GM18861 (cell line): ENCODE data around the gene ITSN1.
"Not testable (repeated sequence)": the region's sequence is repeated elsewhere in the genome, so short reads cannot be mapped to it uniquely, and the experiment has no call there.

Source experiments
- ATAC-seq: cut with Tn5 transposase; IDR thresholded peaks from one replicate; pipeline ENCODE4 v1.9.1; 2021; ENCODE audit not compliant: unreplicated experiment

Gene ITSN1

GRCh38 chr21:33721081-33721480 lies 78.8 kb downstream of the ITSN1 start:
- ATAC-seq, result no peak

GRCh38 chr21:33729139-33729538 lies 86.8 kb downstream of the ITSN1 start:
- not testable (repeated sequence) for ATAC-seq

GRCh38 chr21:33729641-33730040 lies 87.3 kb downstream of the ITSN1 start:
- ATAC-seq, result no peak

- ATAC-seq, result no peak
Observed at GRCh38 chr21:33731447-33731846, 89.1 kb downstream of the ITSN1 start.

GRCh38 chr21:33732038-33732437 lies 89.7 kb downstream of the ITSN1 start:
- no peak for ATAC-seq

DNA sequence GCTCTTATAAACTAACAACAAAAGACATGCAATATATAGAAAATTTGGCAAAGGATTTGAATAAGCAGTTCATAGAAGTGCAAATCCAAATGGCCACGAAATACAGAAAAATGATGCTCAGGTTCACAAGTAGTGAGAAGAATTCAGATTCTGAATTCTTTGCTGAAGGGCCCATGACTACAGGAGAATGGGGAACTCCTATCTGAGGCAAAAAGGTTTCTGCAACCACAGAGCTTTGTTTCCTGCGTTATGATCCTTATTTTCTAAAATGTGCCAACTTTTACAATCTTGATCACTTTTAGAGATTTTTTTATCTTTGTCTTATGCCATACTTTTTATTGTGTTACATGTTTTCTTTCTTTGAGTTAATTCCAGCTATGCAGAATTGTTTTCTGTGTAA lies 91.3 kb downstream of the ITSN1 start:
- no peak for ATAC-seq

DNA sequence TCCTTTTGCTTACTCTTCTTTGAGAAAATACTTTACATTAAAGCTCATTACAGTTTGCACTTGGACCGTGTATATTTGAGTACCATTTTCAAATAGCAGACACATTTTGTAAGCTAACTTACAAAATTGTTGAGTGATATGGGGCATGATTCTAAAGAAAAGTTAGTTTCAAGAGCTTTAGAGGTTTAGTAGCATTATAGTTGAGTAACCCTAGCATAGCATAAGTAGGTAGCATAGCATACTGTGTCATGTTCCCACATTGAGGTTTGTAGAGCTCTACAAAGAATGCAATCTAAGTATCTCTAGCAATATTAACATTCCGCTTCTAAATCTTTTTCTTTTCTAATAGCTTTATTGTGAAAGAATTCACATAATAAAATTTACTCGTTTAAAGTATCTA lies 92.0 kb downstream of the ITSN1 start:
- ATAC-seq, result no peak

DNA sequence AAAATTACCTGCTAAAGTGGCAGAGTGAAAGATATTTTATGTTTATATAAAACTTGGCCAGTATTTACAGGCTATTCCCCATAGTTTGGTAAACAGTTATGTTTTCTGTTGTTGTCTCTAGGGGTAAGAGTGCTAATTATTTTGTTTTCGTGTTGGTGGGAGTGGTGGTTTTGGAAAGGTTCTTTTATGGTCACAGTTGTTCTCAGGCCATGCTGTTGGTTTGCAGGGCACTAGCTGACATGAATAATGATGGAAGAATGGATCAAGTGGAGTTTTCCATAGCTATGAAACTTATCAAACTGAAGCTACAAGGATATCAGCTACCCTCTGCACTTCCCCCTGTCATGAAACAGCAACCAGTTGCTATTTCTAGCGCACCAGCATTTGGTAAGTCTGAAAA lies 92.5 kb downstream of the ITSN1 start:
- no peak for ATAC-seq

DNA sequence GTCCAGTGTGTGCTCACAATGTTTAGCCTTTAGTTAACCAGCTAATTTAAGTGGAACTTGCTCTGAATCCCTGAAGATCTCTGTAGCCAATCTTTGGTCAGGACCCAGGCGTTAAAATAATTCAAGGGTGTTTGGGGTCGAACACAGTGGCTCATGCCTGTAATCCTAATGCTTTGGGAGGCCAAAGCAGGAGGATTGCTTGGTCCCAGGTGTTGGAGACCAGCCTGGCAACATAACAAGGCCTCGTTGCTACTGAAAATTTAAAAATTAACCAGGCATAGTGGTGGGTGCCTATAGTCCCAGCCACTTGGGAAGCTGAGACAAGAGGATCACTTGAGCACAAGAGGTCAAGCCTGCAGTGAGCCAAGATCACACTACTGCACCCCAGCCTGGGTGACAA lies 94.3 kb downstream of the ITSN1 start:
- ATAC-seq, result no peak

GRCh38 chr21:33739701-33740100 lies 97.4 kb downstream of the ITSN1 start:
- ATAC-seq, result no peak

GRCh38 chr21:33747420-33747819 lies 105.1 kb downstream of the ITSN1 start:
- ATAC-seq, result no peak

DNA sequence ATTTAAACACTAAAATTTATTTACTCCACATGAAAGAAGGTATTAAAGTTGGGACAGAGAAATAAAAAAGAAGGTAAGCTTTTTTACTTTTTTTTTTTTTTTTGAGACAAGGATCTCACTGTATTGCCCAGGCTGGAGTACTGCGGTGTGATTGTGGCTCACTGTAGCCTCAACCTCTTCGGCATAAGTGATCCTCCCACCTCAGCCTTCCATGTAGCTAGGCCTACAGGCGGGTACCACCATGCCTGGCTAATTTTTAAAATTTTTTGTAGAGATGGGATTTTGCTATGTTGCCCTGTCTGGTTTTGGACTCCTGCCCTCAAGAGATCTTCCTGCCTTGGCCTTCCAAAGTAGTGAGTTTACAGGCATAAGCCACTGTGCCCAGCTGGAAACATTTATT lies 106.6 kb downstream of the ITSN1 start:
- no peak for ATAC-seq

DNA sequence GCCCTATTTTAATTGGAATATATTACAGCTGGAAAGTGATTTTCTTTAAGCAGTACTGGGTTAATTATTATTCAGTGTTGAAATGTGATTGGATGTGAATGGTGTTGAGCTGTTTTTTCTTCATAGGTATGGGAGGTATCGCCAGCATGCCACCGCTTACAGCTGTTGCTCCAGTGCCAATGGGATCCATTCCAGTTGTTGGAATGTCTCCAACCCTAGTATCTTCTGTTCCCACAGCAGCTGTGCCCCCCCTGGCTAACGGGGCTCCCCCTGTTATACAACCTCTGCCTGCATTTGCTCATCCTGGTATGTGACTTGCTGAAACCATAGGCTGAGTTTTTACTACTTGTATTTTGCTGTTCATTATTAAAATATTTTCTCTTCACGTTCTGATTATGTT lies 107.7 kb downstream of the ITSN1 start:
- no peak for ATAC-seq

- ATAC-seq, result no peak
Observed at GRCh38 chr21:33751120-33751519, 108.8 kb downstream of the ITSN1 start.

- ATAC-seq, result no peak
Observed at GRCh38 chr21:33751533-33751932, 109.2 kb downstream of the ITSN1 start.

- ATAC-seq, result no peak
Observed at GRCh38 chr21:33752260-33752659, 110.0 kb downstream of the ITSN1 start.

DNA sequence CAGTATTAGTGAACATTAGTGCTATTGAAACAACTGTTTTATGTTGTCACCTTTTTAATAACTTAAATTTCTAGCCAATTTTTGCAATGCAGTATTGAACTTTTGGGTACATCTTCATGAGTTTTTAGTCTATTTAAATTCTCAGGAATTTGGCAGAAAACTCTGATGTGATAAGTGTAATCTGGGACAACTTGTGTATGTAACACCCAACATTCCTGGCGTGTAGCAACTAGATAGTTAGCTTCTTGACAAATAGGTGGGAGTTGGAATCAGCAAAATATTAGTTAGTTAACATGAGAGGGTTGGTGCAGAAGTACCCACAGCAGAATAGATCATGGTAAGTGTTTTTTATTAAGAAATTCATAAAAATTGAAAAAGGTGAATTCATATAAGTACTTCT lies 111.6 kb downstream of the ITSN1 start:
- no peak for ATAC-seq

GRCh38 chr21:33754481-33754880 lies 112.2 kb downstream of the ITSN1 start:
- ATAC-seq, result no peak

DNA sequence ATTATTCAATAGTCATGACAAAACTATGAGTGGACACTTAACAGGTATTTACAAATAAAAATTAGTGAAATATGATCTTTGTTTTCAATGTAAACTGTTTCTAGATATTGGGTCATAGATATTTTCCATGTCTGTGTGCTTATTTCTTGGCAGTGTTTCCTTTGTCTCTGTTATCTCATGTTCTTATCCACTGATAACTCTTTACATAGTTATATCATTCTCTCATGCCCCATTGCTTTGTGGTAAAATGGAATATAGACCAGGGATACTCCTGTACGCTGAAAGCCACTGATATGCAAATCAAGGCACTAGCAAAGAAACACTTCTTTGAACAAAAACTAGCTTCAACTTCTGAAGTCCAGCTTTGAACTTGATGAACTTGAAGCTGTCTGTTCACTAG lies 113.1 kb downstream of the ITSN1 start:
- ATAC-seq, result no peak

- no peak for ATAC-seq
Observed at GRCh38 chr21:33760641-33761440, 118.5 kb downstream of the ITSN1 start.

GRCh38 chr21:33761441-33762036 lies 119.2 kb downstream of the ITSN1 start:
- no peak for ATAC-seq

DNA sequence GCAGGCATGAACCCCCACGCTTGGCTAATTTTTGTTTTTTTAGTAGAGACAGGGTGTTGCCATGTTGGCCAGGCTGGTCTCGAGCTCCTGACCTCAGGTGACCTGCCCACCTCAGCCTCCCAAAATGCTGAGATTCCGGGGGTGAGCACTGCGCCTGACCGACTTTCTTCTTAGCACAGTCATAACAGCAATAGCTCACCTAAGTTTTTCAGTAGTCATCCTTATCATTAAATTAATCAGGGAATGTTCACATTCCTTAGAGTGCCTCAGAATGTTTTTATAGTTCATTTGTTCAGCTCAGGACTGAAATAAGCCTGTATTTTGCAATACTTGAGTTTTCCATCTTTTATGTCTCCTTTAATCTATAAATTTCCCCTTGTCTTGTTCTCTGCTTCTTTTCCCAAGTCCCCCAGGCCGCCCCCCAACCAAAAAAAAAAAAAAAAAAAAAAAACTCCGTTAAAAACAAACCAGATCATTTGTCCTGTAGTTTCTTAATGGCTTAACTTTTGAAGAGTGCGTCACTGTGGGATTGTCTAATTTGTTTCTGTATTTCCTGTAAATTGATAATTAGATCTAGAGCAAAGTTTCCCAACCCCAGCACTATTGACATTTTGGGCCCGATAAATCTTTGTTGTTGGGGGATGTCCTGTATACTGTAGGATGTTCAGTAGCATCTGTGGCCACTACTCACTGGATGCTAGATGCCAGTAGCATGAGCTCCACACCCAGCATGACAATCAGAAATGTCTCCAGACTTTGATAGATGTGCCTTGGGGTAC lies 120.7 kb downstream of the ITSN1 start:
- no peak for ATAC-seq
